GM19397 (cell line): Measurements from ENCODE around the gene TPSAB1.
"Not testable (repeated sequence)": the region's sequence is repeated elsewhere in the genome, so short reads cannot be mapped to it uniquely, and the experiment has no call there.

ENCODE experiments used
- ATAC-seq: cut with Tn5 transposase; IDR thresholded peaks from one replicate; pipeline ENCODE4 v1.9.1; 2021; ENCODE audit warnings: mild to moderate bottlenecking, moderate library complexity; ENCODE audit not compliant: unreplicated experiment

The TPSAB1 gene

GRCh38 chr16:1240436-1240835 is at the start of gene TPSAB1:
TSS of gene TPSAB1 (plus strand) at chr16:1240705. CDS start at chr16:1240939, 234 bp downstream.
- not testable (repeated sequence) for ATAC-seq

- ATAC-seq, result not testable (repeated sequence)
Observed at GRCh38 chr16:1190789-1191188, 49.7 kb upstream of the TPSAB1 start.

- ATAC-seq, result no peak
Observed at GRCh38 chr16:1192384-1193073, 48.0 kb upstream of the TPSAB1 start.

GRCh38 chr16:1193143-1193824 is 47.2 kb upstream of the TPSAB1 start:
- ATAC-seq, result no peak

- no peak for ATAC-seq
Observed at GRCh38 chr16:1193825-1194581, 46.5 kb upstream of the TPSAB1 start.

GRCh38 chr16:1194665-1195392 is 45.7 kb upstream of the TPSAB1 start:
- no peak for ATAC-seq

- no peak for ATAC-seq
Observed at GRCh38 chr16:1195393-1195666, 45.2 kb upstream of the TPSAB1 start.

GRCh38 chr16:1196494-1196893 is 44.0 kb upstream of the TPSAB1 start:
- ATAC-seq, result no peak

GRCh38 chr16:1197237-1197866 is 43.2 kb upstream of the TPSAB1 start:
- no peak for ATAC-seq

GRCh38 chr16:1198194-1198593 is 42.3 kb upstream of the TPSAB1 start:
- no peak for ATAC-seq

GRCh38 chr16:1198671-1199346 is 41.7 kb upstream of the TPSAB1 start:
- not testable (repeated sequence) for ATAC-seq

GRCh38 chr16:1199347-1200013 is 41.0 kb upstream of the TPSAB1 start:
- no peak for ATAC-seq

- ATAC-seq, result no peak
Observed at GRCh38 chr16:1200014-1200627, 40.4 kb upstream of the TPSAB1 start.

GRCh38 chr16:1201444-1201843 is 39.1 kb upstream of the TPSAB1 start:
- ATAC-seq, result no peak

- ATAC-seq, result no peak
Observed at GRCh38 chr16:1202274-1202673, 38.2 kb upstream of the TPSAB1 start.

GRCh38 chr16:1204933-1205332 is 35.6 kb upstream of the TPSAB1 start:
- ATAC-seq, result no peak

- no peak for ATAC-seq
Observed at GRCh38 chr16:1206326-1206725, 34.2 kb upstream of the TPSAB1 start.

- ATAC-seq, result no peak
Observed at GRCh38 chr16:1206786-1207185, 33.7 kb upstream of the TPSAB1 start.

GRCh38 chr16:1208239-1208830 is 32.2 kb upstream of the TPSAB1 start:
- no peak for ATAC-seq
